HG02610 (cell line): ENCODE results near the gene PBX2.
"Not testable (repeated sequence)": the region's sequence is repeated elsewhere in the genome, so short reads cannot be mapped to it uniquely, and the experiment has no call there.

Experiments used
- ATAC-seq: cut with Tn5 transposase; IDR thresholded peaks from one replicate; pipeline ENCODE4 v1.9.1; 2021; ENCODE audit warnings: mild to moderate bottlenecking, moderate library complexity; ENCODE audit not compliant: unreplicated experiment

The PBX2 gene

DNA sequence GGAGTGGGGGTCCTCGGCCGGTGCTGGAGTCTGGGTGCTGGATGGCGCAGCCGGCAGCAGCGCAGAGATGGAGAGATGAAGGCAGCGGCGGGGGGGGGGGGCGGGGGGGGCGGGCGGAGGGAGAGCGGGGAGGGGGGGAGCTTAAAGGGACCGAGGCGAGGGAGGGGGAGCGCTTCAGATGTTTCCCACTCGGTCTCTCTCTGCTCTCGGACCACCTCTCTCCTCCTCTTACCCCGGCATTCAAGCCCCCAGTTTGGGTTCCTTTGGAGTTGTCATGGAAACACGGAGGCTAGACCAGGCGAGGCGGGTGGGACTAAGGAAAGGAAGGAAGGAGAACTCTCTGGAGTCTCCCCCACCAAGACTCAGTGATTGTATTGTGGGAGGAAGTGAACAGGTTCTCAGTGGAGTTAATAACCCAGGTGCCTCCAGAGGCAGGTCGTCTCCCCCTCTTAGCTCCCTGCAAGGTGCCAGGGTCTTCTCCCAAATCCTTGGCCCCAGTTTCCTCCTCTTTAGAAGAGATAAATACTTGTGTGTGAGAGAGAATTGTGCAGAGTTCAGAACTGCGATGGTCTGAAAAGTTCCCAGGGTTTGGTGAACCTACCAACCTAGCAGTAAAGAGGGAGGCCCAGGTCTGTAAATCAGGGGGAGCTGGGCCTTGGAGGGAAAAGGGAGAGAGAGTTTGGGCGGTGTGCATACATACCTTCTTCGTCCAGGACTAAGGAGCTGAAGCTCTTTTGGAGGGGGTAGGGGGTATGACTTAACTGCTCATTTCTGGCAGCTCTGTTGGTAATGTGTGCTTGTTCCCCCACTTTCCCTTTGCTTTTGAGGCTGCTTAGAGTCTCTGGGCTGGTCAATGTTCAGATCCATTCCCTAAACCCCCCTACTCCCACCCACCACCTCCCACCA is 37.9 kb downstream of the PBX2 start, which contains the start of gene PRRT1:
TSS of gene PRRT1 (minus strand) at position 77 of the 906 bp plus-strand sequence. CDS start 112 bp downstream, outside the sequence.
- ATAC-seq: no peak

DNA sequence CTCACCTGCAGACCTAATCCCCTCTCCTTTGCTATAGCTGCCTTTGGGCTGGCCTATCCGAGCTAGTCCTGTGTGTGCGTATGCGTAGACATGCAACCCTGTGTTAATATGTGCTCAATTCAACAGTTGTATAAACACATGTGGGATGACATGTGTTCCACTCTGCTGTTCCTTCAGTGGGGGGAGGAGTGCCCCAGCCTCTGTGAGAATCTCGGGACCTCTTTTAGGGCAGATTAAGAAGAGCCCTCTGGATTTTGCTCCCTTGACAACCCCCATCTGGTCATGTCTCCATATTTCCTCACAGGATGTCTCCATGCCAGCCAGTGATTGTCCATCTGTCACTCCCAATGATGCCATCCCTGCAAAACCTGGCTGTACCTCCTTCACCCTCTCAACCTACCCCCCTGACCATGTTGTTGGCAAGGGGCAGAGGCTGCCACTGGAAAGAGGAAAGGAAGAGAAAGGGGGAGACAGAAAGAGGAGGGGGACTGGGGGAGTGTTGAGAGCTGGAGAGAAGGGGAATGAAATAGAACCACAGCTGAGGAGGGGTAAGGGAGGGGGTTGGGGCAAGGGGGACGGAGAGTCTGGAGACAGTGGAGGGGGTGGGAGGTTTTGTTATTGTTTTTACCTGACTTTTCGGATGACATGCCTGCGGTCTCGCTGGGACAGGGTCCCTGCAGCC is 38.7 kb downstream of the PBX2 start:
- no peak for ATAC-seq

DNA sequence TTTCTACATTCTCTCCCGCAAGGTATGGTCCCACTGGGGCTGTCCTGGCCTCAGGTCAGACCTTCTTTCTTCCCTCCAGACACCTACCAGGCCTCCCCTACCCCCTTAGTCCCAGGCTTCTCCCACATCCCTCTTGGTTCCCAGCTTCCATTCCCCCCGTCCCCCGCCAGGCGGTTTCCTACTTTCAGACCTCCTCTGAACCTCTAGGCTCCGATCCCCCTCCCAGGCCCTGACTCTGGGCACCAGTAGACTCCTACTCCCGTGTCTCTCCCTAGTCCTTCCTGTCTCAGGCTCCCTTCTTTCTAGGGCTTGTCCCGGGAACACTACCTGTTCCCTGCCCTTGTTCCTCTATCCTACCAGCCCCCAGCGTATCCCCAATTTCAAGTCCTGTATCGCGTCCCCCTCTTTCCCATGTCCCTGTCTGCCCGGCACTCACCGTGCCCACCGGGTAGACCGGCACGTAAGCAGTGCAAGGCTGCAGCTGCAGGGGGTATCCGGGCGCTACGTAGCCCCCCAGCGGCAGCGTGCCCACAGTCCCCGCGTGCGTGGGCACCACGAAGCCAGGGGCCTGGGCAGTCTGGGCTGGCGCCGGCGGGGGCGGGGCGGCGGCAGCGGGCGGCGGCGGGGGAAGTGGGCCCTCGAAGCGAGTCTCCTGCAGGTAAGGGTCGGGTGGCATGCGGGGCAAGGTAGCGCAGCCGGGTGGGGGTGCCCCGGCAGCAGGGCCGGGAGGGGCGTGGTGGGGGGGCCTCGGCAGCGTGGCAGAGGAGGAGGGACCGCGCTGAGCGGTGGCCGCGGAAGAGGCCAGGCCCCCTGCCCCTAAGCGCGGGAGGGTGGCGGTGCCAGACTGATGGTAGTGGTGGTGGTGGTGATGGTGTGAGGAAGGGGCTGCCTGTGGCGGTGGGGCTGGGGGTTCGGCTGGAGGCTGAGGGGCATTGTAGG is 39.8 kb downstream of the PBX2 start:
- ATAC-seq: no peak

DNA sequence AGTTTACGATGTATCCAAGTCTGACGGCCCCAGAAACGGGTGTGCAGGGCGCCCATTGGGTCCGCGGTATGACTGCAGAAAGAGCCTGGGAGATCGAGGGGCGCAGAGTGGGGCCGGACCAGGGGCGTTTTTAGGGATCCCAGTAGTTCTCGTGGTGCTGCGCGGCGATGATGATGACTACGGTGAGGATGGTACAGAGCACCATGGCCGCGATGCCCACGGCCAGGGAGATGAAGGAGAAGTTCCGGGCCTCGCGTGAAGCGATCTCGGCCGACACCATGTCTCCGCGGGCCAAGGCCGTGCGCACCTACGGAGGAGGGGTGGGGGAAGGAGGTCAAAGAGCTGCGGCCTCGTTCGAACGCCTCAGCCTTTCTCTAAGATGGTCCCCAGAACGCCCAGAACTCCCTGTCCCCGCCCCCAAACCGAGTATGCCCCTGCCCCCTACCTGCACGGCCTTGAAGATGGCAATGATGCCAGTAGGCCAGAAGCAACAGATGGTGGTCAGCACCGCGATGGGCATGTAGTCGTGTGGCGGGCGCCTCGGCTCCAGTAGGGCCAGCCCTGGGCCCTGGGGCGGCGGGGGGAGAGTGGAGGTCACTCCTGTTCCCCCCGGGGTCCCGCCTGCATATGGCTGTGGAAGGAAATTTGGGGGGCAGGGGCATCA is 40.8 kb downstream of the PBX2 start:
- ATAC-seq: no peak

DNA sequence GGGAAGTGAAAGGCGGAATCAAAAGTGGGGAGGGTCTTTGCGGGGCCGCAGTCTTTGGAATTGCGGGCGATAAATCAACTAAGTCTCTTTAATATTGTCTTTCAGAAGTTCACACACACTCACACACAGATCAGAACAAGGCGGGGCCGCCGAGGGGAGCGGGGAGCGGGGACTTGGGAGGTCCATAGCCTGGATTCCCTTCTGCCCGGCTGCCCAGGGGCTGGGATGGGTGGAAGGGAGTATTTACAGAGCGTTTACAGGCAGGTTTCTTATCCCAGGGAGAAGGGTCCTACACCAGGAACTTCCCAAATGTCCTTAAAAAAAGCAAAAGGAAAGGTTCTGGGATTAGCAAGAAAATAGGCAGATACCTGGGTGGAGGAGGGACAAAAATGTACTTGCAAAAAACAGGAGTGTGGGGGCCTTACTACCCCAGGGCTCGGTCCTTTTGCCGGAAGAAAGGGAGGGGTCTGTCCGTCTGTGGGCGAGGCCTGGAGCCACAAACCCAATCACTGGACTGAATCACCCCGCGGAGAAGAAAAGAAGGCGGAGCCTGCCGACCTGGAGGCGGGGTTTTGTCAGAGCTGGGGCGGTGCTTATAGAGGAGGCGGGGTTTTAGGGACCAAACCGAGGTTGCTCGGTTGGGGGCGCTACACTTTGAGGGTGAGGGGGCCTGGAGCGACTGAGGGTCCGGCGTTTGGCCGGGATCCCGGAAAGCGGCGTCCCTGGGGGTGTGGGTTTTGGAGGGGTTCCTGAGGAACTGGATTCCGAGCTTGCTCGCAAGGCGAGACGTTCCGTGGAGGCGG is 41.5 kb downstream of the PBX2 start:
- ATAC-seq: no peak

DNA sequence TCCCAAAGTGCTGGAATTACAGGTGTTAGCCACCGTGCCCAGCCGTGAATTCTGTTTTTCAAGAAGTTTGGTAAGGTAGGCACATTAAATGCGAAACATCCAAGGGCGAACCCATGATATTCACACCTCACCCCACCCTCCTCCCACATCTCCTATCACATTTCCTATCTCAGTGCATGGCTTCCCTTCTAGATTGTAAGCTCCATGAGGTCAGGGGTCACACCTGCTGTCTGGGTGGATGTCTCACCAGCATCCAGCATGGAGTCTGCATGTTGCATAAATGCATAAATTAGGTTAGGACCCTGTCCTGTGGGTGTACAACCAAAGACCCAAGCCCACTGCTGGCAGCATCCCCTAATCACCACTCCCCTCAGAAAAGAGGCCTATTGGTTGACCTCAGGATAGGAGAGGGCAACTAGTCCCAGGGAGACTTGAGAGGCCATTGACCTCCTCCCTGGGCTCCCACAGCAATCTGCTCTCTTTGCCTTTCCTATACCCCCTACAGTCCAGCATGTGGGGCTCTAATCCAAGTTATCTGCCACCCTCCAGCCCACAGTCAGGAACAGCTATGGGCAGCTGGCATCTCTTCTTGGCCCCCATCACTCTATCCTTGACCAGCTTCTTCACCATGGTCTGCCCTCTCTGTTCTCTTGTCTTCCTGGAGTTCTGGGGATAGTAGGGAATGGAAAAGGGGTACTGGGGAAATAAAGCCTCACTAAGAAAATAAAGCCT is 42.4 kb downstream of the PBX2 start:
- no peak for ATAC-seq

DNA sequence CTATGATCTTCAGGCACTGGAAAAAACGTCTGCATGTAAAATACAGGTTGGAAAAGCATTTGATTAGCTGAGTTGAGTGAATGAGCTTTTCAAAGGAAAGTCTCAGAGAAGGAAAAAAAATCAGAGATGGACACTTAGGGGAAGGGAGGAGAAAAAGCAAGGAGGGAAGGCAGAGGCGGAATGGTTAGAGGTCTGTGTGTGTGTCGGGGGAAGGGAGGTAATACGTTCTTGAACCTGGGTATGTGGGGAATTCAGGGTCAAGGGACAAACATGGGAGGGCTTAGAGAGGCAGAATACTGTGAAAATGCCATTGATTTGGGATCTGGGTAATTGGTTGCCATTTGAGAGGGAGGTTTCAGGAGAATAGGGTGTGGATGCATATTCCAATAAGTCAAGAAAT is 43.3 kb downstream of the PBX2 start:
- ATAC-seq: no peak

DNA sequence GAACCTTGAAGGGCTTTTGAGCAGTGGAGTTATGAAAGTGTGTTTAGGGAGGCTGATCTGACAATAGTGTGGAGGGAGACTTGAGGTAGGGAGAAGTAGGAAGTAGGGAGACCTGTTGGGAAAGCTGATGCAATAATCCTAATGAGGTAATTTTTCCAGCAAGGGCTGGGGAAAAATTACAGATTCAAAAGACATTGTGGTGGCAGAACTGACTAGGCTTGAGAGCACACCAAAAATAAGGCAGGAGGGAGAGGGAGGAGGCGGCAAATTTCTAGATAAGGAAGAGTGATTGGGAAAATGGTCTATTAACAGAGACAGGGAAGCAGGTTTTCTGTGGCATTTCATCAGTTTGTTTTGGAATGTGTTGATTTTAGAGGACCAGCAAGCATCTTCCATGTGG is 43.7 kb downstream of the PBX2 start:
- no peak for ATAC-seq

DNA sequence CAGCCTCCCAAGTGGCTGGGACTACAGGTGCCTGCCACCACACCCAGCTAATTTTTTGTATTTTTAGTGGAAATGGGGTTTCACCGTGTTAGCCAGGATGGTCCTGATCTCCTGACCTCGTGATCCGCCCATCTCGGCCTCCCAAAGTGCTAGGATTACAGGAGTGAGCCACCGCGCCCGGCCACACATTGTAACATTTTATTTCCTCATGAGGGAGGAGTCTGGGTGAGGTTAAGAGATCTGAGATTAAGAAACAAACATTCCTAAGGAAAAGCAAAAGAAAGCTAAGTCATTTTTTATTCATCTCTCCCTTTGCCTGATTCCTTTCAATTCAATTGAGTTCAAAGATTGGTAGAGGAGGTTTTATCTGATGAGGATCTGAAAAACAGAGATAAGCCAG is 45.8 kb downstream of the PBX2 start:
- ATAC-seq: not testable (repeated sequence)

DNA sequence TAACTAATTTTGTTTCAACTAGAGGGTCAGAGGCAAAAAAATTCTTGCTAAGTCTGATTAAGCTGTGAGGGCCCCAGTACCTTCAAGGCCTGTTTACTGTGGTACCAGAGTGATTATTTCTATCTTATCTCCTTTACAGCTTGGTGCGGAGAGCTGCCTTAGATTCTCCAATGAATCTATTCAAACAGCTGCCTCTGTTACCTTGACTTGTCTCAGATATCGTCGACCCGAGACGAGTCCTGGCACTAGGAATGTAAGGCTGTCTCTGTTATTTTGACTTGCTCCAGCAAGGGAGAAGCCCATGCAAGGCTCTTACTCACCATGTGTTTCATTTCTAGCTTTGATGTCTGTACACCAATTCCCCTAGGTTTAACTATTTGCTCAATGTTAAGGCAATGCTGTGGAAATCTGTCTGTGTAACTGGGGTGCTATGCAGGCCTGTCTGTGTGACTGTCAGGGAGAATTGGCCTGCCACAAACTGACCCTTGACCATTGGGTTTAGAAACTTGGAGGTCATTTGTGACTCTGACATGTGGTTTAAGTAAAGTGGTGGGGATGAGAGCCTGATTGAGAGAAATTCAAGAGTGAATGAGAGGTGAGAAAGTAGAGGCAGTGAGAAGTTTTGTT is 49.5 kb downstream of the PBX2 start:
- no peak for ATAC-seq

DNA sequence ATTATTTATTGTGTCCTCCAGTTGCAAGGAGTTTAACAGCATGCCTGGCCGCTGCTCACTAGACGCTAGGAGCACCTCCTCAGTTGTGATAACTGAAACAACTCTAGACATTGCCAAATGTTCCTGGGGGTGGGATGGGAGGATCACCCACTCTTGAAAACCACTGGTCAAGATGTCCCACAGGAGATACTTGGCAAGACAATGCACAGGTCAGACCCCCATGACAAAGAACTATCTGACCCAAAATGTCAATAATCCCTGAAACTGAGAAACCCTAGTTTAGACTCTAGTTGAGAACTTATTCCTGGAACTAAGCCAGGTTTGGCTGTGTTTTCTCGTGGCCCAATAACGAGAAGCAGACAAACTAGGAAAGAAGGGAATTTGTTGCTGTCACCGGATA is 50.4 kb downstream of the PBX2 start:
- no peak for ATAC-seq

DNA sequence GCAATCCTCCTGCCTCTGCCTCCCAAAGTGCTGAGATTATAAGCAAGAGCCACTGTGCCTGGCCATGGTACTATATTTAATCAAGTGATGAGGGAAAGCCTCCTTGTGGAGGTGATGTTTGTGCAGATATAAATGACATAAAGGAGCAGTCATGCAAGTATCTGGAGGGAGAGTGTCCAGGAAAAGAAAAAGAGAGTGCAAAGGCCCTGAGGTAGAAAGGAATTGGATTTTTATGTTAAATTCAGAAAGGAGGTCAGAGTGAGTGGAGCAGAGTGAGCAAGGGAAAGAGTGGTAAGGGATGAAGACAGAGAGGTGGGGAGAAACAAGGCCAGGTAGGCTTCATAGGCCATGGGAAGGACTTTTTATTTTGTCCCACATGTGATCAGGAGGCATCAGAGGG is 52.5 kb downstream of the PBX2 start:
- no peak for ATAC-seq
